ENCODE data around the gene CDH12.

GRCh38 chr5:22109315-22109714 lies 743.8 kb downstream of the CDH12 start:
- TF ChIP-seq, protein P1, sequence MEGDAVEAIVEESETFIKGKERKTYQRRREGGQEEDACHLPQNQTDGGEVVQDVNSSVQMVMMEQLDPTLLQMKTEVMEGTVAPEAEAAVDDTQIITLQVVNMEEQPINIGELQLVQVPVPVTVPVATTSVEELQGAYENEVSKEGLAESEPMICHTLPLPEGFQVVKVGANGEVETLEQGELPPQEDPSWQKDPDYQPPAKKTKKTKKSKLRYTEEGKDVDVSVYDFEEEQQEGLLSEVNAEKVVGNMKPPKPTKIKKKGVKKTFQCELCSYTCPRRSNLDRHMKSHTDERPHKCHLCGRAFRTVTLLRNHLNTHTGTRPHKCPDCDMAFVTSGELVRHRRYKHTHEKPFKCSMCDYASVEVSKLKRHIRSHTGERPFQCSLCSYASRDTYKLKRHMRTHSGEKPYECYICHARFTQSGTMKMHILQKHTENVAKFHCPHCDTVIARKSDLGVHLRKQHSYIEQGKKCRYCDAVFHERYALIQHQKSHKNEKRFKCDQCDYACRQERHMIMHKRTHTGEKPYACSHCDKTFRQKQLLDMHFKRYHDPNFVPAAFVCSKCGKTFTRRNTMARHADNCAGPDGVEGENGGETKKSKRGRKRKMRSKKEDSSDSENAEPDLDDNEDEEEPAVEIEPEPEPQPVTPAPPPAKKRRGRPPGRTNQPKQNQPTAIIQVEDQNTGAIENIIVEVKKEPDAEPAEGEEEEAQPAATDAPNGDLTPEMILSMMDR (IDR thresholded peaks at IDR 0.05) = no peak
- TF ChIP-seq POLR2A (IDR thresholded peaks at IDR 0.05) (no peak), POLR2AphosphoS5 (IDR thresholded peaks at IDR 0.05) (no peak)
